GM21515 (cell line): ENCODE data around the gene UNC119.
"Not testable (repeated sequence)": the region's sequence is repeated elsewhere in the genome, so short reads cannot be mapped to it uniquely, and the experiment has no call there.

Source experiments
- ATAC-seq: cut with Tn5 transposase; IDR thresholded peaks from one replicate; pipeline ENCODE4 v1.9.1; 2021; ENCODE audit not compliant: unreplicated experiment

Gene UNC119

GRCh38 chr17:28523186-28523585 is 29.2 kb downstream of the UNC119 start:
- ATAC-seq: no peak

GRCh38 chr17:28522281-28522680 is 30.1 kb downstream of the UNC119 start:
- not testable (repeated sequence) for ATAC-seq

GRCh38 chr17:28521311-28522085 is 30.9 kb downstream of the UNC119 start:
- ATAC-seq: no peak

- ATAC-seq: no peak
These were observed 31.7 kb downstream of the UNC119 start for GRCh38 chr17:28520687-28521086.

- no peak for ATAC-seq
These were observed 33.2 kb downstream of the UNC119 start for GRCh38 chr17:28519236-28519635.

GRCh38 chr17:28518578-28518977 is 33.8 kb downstream of the UNC119 start:
- ATAC-seq: no peak

GRCh38 chr17:28518132-28518531 is 34.3 kb downstream of the UNC119 start:
- ATAC-seq: no peak

GRCh38 chr17:28515518-28515917 is 36.9 kb downstream of the UNC119 start:
- ATAC-seq: no peak

GRCh38 chr17:28514561-28515002 is 37.8 kb downstream of the UNC119 start:
- no peak for ATAC-seq

GRCh38 chr17:28513476-28513875 is 38.9 kb downstream of the UNC119 start:
- no peak for ATAC-seq

- no peak for ATAC-seq
These were observed 40.5 kb downstream of the UNC119 start for GRCh38 chr17:28511858-28512461.

GRCh38 chr17:28509789-28510188 is 42.6 kb downstream of the UNC119 start:
- no peak for ATAC-seq

GRCh38 chr17:28508211-28508724 is 44.2 kb downstream of the UNC119 start:
- ATAC-seq: no peak

GRCh38 chr17:28507567-28508203 is 44.7 kb downstream of the UNC119 start:
- no peak for ATAC-seq

- no peak for ATAC-seq
These were observed 45.5 kb downstream of the UNC119 start for GRCh38 chr17:28506763-28507487.

- ATAC-seq: no peak
These were observed 46.3 kb downstream of the UNC119 start, which contains the start of gene FOXN1 for GRCh38 chr17:28505986-28506665. Gene FOXN1, plus strand, starts transcription at chr17:28506348. Its CDS starts 17,622 bp downstream, at chr17:28523970.

GRCh38 chr17:28503420-28503819 is 49.0 kb downstream of the UNC119 start:
- ATAC-seq: no peak

- no peak for ATAC-seq
These were observed 50.8 kb downstream of the UNC119 start for GRCh38 chr17:28501421-28502284.

GRCh38 chr17:28500712-28501379 is 51.6 kb downstream of the UNC119 start:
- ATAC-seq: no peak
